ENCODE measurements around the gene RNU6-9. TPM values are rescaled to one million over a fixed set of nuclear protein-coding genes. Genes with fewer than 3 reads are reported as not detected.
"Not testable (repeated sequence)": the region's sequence is repeated elsewhere in the genome, so short reads cannot be mapped to it uniquely, and the experiment has no call there.

RNU6-9 gene
- total RNA-seq, 2 experiments from 2014 or later, result not detected

- POLR2A ChIA-PET, result no interaction called here
- Mint-ChIP-seq H3K9me3 (no peaks in the 10 kb centered on the region), H3K4me3 (no peak overlapping the region)
Observed at GRCh38 chr19:876780-877314, 16.4 kb upstream of the RNU6-9 start.

GRCh38 chr19:877992-878660 is 15.2 kb upstream of the RNU6-9 start:
- H3K4me3 Mint-ChIP-seq; H3K4me1 Mint-ChIP-seq; DNase-seq; ATAC-seq (ENCODE audit: low read depth); H3K27ac Mint-ChIP-seq; H3K27me3 Mint-ChIP-seq; H3K9me3 Mint-ChIP-seq; H3K36me3 Mint-ChIP-seq: not testable (repeated sequence)
- POLR2A ChIA-PET, result interaction anchor here (1.1 to 1.5 kb wide), 2 partner anchors 29 to 31 kb away, joined by 3 to 4 read pairs; no protein-coding TSS in a partner anchor

More at GRCh38 chr19:876780-877314, 16.4 kb upstream of the RNU6-9 start:
- no peak for ATAC-seq (ENCODE audit: low read depth)
- H3K27me3 Mint-ChIP-seq, result no peaks in the 10 kb centered on the region
- peaks cover 5% of the 10 kb centered on the region for H3K4me1 Mint-ChIP-seq
- H3K36me3 Mint-ChIP-seq, result peaks cover 3% of the 10 kb centered on the region
- H3K27ac Mint-ChIP-seq, result no peak overlapping the region
- no peak for DNase-seq

GRCh38 chr19:878751-879561 is 14.3 kb upstream of the RNU6-9 start:
- DNase-seq; ATAC-seq (ENCODE audit: low read depth); H3K36me3 Mint-ChIP-seq; H3K9me3 Mint-ChIP-seq; H3K27me3 Mint-ChIP-seq; H3K4me1 Mint-ChIP-seq; H3K4me3 Mint-ChIP-seq: not testable (repeated sequence)
- H3K27ac Mint-ChIP-seq, result peak overlapping the region; percentile 52
- POLR2A ChIA-PET, result interaction anchor here (0.6 to 1.5 kb wide), 3 partner anchors 28 to 195 kb away, joined by 3 to 4 read pairs (median 3); no protein-coding TSS in a partner anchor

GRCh38 chr19:879711-880438 is 13.4 kb upstream of the RNU6-9 start:
- ATAC-seq (ENCODE audit: low read depth) (no peak), DNase-seq (no peak)
- no peaks in the 10 kb centered on the region for H3K9me3 Mint-ChIP-seq
- H3K27ac Mint-ChIP-seq, result no peak overlapping the region
- H3K36me3 Mint-ChIP-seq, result peaks cover 5% of the 10 kb centered on the region
- POLR2A ChIA-PET, result no interaction called here
- H3K27me3 Mint-ChIP-seq, result no peaks in the 10 kb centered on the region
- H3K4me3 Mint-ChIP-seq, result no peak overlapping the region
- H3K4me1 Mint-ChIP-seq, result no peaks in the 10 kb centered on the region

- DNase-seq, result no peak
- no peaks in the 10 kb centered on the region for H3K27me3 Mint-ChIP-seq
- H3K9me3 Mint-ChIP-seq, result no peaks in the 10 kb centered on the region
- ATAC-seq (ENCODE audit: low read depth), result no peak
- no peaks in the 10 kb centered on the region for H3K4me1 Mint-ChIP-seq
- H3K36me3 Mint-ChIP-seq, result peaks cover 7% of the 10 kb centered on the region
- POLR2A ChIA-PET, result interaction anchor here (2.1 kb wide), 1 partner anchor 8 kb away, joined by 4 read pairs; no protein-coding TSS in a partner anchor
- H3K27ac Mint-ChIP-seq, result no peak overlapping the region
- no peak overlapping the region for H3K4me3 Mint-ChIP-seq
Observed at GRCh38 chr19:881385-882071, 11.8 kb upstream of the RNU6-9 start.

GRCh38 chr19:882871-883497 is 10.3 kb upstream of the RNU6-9 start:
- peaks cover 9% of the 10 kb centered on the region for H3K36me3 Mint-ChIP-seq
- DNase-seq (no peak), ATAC-seq (ENCODE audit: low read depth) (no peak)
- no peak overlapping the region for H3K4me3 Mint-ChIP-seq
- POLR2A ChIA-PET, result interaction anchor here (1.2 to 2.1 kb wide), 2 partner anchors 10 kb away, joined by 3 to 4 read pairs; partner anchors contain the start of genes MED16 and RNU6-9
- no peaks in the 10 kb centered on the region for H3K4me1 Mint-ChIP-seq
- no peaks in the 10 kb centered on the region for H3K27me3 Mint-ChIP-seq
- H3K9me3 Mint-ChIP-seq, result no peaks in the 10 kb centered on the region
- H3K27ac Mint-ChIP-seq, result no peak overlapping the region

GRCh38 chr19:883661-884211 is 9.5 kb upstream of the RNU6-9 start:
- H3K4me3 Mint-ChIP-seq, result no peak overlapping the region
- no peaks in the 10 kb centered on the region for H3K4me1 Mint-ChIP-seq
- H3K9me3 Mint-ChIP-seq, result no peaks in the 10 kb centered on the region
- peaks cover 9% of the 10 kb centered on the region for H3K36me3 Mint-ChIP-seq
- H3K27me3 Mint-ChIP-seq, result no peaks in the 10 kb centered on the region
- H3K27ac Mint-ChIP-seq, result no peak overlapping the region
- POLR2A ChIA-PET, result interaction anchor here (1.2 to 2.1 kb wide), 2 partner anchors 10 kb away, joined by 3 to 4 read pairs; partner anchors contain the start of genes MED16 and RNU6-9
- no peak for ATAC-seq (ENCODE audit: low read depth)
- no peak for DNase-seq

GRCh38 chr19:884420-885211 is 8.7 kb upstream of the RNU6-9 start:
- peaks cover 4% of the 10 kb centered on the region for H3K4me1 Mint-ChIP-seq
- DNase-seq (no peak), ATAC-seq (ENCODE audit: low read depth) (no peak)
- POLR2A ChIA-PET, result no interaction called here
- H3K9me3 Mint-ChIP-seq, result no peaks in the 10 kb centered on the region
- H3K4me3 Mint-ChIP-seq, result no peak overlapping the region
- H3K27me3 Mint-ChIP-seq, result no peaks in the 10 kb centered on the region
- no peak overlapping the region for H3K27ac Mint-ChIP-seq
- H3K36me3 Mint-ChIP-seq, result peaks cover 7% of the 10 kb centered on the region

- DNase-seq, result no peak
- POLR2A ChIA-PET, result no interaction called here
- no peak overlapping the region for H3K4me3 Mint-ChIP-seq
- peaks cover 7% of the 10 kb centered on the region for H3K36me3 Mint-ChIP-seq
- H3K27ac Mint-ChIP-seq, result no peak overlapping the region
- no peaks in the 10 kb centered on the region for H3K9me3 Mint-ChIP-seq
- H3K27me3 Mint-ChIP-seq, result no peaks in the 10 kb centered on the region
- ATAC-seq (ENCODE audit: low read depth), result no peak
- H3K4me1 Mint-ChIP-seq, result peaks cover 4% of the 10 kb centered on the region
Observed at GRCh38 chr19:885536-886224, 7.6 kb upstream of the RNU6-9 start.

GRCh38 chr19:887072-887471 is 6.2 kb upstream of the RNU6-9 start:
- POLR2A ChIA-PET, result no interaction called here
- no peak overlapping the region for H3K4me3 Mint-ChIP-seq
- no peak for ATAC-seq (ENCODE audit: low read depth)

GRCh38 chr19:887599-887998 is 5.7 kb upstream of the RNU6-9 start:
- Mint-ChIP-seq H3K4me1 (peaks cover 5% of the 10 kb centered on the region), H3K27ac (peak overlapping the region; percentile 82)
- POLR2A ChIA-PET, result no interaction called here

More at GRCh38 chr19:887072-887471, 6.2 kb upstream of the RNU6-9 start:
- Mint-ChIP-seq H3K4me1 (peaks cover 4% of the 10 kb centered on the region), H3K36me3 (peaks cover 6% of the 10 kb centered on the region), H3K9me3 (no peaks in the 10 kb centered on the region), H3K27ac (no peak overlapping the region), H3K27me3 (no peaks in the 10 kb centered on the region)
- no peak for DNase-seq

More at GRCh38 chr19:887599-887998, 5.7 kb upstream of the RNU6-9 start:
- H3K36me3 Mint-ChIP-seq, result peaks cover 6% of the 10 kb centered on the region
- DNase-seq, result no peak
- ATAC-seq (ENCODE audit: low read depth), result no peak
- no peak overlapping the region for H3K4me3 Mint-ChIP-seq
- H3K27me3 Mint-ChIP-seq, result no peaks in the 10 kb centered on the region
- no peaks in the 10 kb centered on the region for H3K9me3 Mint-ChIP-seq

Data from activated naive CD8-positive, alpha-beta T cell treated with anti-CD3 and anti-CD28 coated beads, Interleukin-2, amount 10 ng/mL, durations not matched to agents 7 days and 5 days (primary cell).